GM19463 (cell line): ENCODE results near the gene PIP5K1C.
"Not testable (repeated sequence)": the region's sequence is repeated elsewhere in the genome, so short reads cannot be mapped to it uniquely, and the experiment has no call there.

ENCODE experiments used
- ATAC-seq: cut with Tn5 transposase; IDR thresholded peaks from one replicate; pipeline ENCODE4 v1.9.1; 2021; ENCODE audit warnings: mild to moderate bottlenecking, moderate library complexity; ENCODE audit not compliant: unreplicated experiment

PIP5K1C gene

GRCh38 chr19:3628766-3629165 is 71.5 kb downstream of the PIP5K1C start:
- ATAC-seq = not testable (repeated sequence)

GRCh38 chr19:3627351-3627723 is 72.9 kb downstream of the PIP5K1C start:
- no peak for ATAC-seq

- ATAC-seq = peak; percentile 90
Observed at GRCh38 chr19:3626473-3627350, 73.6 kb downstream of the PIP5K1C start, which contains the start of gene CACTIN. TSS of gene CACTIN (minus strand) at chr19:3626790. CDS start at chr19:3626762, 28 bp downstream.

DNA sequence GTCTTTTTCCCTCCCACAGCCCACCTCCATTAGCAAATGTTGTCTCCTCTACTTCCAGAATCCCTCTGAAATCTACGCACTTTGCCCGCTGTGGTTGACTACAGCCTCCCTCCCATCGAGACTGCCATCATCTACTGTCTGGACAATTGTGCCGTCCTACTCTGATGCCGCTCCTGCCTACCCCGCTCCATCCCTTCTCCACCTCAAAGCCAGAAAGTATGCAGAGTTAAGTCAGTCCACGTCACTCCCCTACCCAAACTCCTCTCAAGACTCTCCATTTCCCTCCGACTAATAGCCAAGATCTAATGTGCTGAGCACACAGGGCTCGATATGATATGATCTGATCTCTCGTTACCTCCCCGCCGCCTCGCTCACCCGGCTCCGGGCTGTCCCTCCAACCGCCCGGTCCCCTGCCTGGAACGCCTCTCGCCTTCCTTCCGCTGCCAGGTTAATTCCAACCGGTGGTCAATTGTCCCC is 74.2 kb downstream of the PIP5K1C start:
- no peak for ATAC-seq

DNA sequence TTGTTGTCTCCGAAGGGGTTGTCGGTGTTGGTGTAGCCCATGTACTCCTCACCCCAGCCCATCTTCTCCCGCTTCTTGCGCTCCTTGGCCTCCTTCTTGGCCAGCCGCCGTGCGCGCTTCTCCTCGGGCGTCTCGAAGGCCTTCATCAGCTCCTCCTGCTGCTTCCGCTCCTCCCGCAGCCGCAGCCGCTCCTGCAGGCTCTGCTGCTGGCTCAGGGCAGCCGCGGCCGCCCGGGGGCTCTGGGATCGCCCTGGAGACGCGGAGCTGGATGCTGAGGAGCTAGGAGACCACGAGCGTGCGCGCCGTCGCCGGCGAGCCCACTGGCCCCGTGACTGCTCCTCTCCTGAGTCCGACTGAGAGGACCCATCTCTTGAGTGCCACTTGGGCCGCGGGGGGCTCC is 76.6 kb downstream of the PIP5K1C start:
- ATAC-seq = no peak

DNA sequence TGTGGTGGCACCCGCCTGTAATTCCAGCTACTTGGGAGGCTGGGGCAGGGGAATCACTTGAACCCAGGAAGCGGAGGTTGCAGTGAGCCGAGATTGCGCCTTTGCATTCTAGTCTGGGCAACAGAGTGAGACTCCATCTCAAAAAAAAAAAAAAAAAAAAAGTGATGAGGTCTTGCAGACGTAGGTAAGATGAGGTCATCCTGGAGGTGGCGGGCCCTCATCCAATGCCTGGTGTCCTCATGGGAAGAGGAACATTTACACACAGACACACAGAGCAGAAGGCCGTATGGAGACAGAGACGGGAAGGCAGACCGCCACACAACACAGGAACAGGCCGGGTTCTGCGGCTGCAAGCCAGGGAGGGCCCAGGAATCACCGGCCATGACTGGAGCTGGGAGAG is 78.0 kb downstream of the PIP5K1C start:
- no peak for ATAC-seq

DNA sequence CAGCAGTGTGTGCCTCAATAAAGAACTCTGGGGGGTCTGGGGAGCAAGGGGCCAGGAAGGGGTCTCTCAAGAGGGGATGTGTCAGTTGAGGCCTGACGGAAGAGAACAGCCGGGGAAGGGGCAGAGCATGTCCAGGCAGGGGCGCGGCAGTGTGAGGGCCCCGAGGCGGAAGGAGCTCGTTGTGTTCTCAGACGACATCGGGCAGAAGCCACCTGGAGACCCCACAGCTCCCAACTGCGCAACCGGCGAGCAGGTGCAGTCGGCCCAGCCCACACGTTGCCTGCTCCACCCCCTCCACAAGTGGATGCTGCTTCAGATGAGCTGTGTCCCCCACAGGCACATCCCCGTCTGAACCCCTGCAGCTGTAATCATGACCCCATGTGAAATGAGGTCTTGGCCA is 78.6 kb downstream of the PIP5K1C start:
- ATAC-seq = no peak

- ATAC-seq = no peak
Observed at GRCh38 chr19:3620817-3621547, 79.3 kb downstream of the PIP5K1C start.

GRCh38 chr19:3620145-3620816 is 80.0 kb downstream of the PIP5K1C start:
- no peak for ATAC-seq

DNA sequence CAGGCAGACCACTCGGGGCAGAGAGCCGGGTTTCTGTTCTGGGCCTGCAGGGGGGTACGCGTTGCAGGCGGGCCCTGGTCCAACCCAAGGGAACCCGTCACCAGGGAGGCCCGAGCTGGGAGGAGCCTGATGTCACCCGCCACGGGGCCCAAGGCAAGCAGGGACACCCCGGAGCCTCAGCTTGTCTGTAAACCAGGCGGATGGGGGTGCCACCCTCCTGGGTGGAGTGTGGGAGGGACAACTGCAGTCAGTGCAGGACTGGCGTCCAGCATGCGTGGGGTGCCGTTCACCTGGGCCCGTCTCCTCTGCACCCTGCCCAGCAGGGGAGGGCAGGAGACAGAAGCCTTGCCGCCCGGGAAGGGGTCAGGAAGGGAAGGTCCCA is 80.6 kb downstream of the PIP5K1C start:
- no peak for ATAC-seq

GRCh38 chr19:3618811-3619630 is 81.2 kb downstream of the PIP5K1C start:
- ATAC-seq = no peak

GRCh38 chr19:3618144-3618810 is 82.0 kb downstream of the PIP5K1C start:
- ATAC-seq = no peak

DNA sequence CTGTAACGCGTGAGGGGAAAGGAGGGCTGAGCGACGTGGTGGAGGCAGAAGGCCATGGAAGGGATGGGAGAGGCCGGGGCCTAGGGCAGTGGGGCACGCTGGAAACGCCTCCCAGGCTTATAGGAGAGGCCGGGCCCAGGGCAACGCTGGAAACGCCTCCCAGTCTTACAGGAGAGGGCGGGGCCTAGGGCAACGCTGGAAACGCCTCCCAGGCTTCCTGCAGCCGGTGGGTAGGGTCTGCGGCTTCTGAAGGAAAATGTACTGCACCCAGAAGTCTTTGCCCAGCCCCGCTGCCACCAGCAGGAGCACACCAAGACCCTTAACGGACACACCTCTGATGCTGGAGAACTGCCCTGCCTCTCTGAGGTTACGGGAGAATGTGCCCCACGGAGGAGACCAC is 82.8 kb downstream of the PIP5K1C start:
- no peak for ATAC-seq

DNA sequence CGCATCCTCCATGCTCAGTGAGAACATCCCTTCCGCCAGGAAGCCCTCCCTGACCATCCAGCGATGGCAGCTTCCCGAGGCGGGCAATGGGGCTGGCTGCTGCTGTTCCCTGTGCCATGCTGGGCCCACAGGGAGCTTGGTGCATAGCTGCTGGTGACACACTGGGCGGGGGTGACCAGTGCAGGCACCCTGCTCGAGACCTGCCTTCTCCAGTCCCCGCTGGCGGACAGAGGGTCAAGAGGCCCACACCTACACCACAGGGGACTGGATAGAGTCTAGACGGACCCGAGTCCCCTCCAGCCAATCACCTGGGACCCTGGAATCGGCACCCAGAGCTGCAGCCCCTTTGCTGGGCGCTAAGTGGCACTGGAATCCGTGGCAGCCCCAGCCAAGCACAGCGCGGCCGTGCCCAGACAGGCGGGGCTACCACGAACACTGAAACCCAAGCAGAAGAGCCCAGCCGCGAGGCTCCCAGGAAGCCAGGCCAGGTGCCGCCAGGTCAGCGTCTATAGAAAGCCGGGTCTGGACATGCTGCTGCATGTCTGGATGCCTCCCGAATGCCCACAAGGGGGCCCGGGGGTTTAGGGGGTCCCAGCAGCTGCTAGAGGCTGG is 84.6 kb downstream of the PIP5K1C start:
- no peak for ATAC-seq

DNA sequence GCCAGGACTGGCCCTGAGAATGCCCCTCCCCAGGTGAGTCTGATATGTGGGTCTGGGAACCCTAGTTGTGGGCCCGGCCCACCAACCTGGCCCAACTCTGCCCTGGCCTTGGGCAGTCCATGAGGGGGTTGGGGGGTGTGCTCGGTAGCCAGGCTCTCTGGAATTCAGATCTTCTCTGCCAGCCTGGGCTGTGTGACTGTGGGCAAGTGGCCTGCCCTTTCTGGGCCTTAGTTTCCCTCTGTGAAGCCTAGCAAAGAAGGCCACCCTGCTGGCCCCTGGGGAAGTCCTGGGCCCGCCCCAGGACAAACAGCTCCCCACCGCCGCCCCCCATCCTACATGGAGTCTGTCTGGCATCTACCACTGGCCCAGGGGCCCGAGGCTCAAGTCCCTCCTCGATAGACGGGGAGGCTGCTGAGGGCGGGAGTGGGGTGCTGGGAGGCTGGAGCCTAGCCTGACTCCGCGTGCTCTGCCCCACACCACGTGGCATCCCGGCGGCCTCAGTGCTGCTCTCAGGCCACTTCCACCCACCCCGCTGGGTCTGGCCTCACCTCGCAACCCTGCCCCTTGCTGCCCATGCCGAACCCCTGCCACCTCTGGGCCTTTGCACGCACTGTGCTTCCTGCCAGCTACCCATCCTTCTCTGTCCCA is 85.3 kb downstream of the PIP5K1C start:
- no peak for ATAC-seq

GRCh38 chr19:3613818-3614661 is 86.2 kb downstream of the PIP5K1C start:
- no peak for ATAC-seq

DNA sequence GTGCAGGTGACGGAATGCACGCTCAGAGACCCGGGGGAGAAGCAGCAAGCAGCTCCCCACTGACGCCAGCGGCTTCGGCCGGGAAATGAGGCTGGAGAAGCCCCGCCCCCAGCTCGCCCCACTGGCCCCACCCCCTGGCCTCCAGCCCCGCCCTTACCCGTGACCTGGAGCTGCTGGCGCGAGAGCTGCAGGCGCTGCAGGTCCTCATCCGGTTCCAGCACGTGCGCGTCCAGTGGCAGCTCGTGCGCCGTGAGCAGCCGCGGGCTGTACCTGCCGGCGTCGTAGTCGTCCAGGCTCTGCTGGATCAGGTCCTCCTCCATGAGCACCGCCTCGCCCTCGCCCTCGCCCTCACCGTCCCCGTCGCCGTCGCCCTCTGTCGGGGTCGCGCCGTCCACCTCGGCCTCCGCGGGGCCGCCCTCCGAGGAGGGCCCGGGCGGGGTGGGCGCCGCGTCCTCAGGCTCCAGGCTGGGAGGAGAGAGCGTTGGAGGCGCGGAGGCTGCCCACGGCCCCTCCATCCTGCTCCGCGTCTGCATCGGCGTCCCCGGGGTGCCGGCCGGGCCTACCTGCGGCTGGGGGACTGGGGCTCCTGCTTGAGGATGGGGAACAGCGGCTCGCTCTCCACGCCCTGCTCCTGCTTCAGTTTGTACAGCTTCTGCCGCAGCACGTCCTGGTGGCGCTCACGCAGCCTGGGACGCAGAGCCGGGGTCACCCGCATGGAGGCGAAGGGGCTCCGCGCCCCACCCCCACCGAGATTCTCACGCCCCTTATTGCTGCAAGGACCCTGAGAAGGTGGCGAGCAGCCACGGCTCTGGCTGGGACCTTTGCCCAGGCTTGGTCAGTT is 87.1 kb downstream of the PIP5K1C start:
- no peak for ATAC-seq
